Muscle of leg (tissue), 11 donors: ENCODE data around the gene ADGRL3. TPM values are rescaled to one million over a fixed set of nuclear protein-coding genes. Genes with fewer than 3 reads are reported as not detected.
"Not testable (repeated sequence)": the region's sequence is repeated elsewhere in the genome, so short reads cannot be mapped to it uniquely, and the experiment has no call there.

Source experiments
- DNase-seq: peaks from one replicate; pipeline ENCODE4 v3.0.0; 2013
- H3K27ac ChIP-seq: one replicate; pipeline ENCODE4 v1.5.1; 2013; ENCODE audit warnings: mild to moderate bottlenecking, low read length, control low read depth
- H3K27me3 ChIP-seq: one replicate; pipeline ENCODE4 v1.6.1; 2013; ENCODE audit warnings: low read length; ENCODE audit not compliant: control insufficient read depth, insufficient read depth
- H3K36me3 ChIP-seq: one replicate; pipeline ENCODE4 v1.6.1; 2013; ENCODE audit warnings: low read length; ENCODE audit not compliant: control insufficient read depth, insufficient read depth
- H3K4me1 ChIP-seq: one replicate; pipeline ENCODE4 v1.6.1; 2013; ENCODE audit warnings: low read length; ENCODE audit not compliant: control insufficient read depth, insufficient read depth
- H3K4me3 ChIP-seq: one replicate; pipeline ENCODE4 v1.5.1; 2013; ENCODE audit warnings: low read length, control low read depth
- H3K9me3 ChIP-seq: replicated peaks from 2 replicates; pipeline ENCODE4 v1.6.1; 2013; ENCODE audit warnings: low read depth, low read length; ENCODE audit not compliant: control insufficient read depth
- WGBS: methylation state at CpG from one replicate; pipeline ENCODE4 v1.1.5; 2013; ENCODE audit warnings: missing lambda C conversion rate; ENCODE audit not compliant: insufficient coverage; 5-methylcytosine and 5-hydroxymethylcytosine counted together
- polyA plus RNA-seq, 8 donors: library from polyadenylated mRNA; unstranded; fragments of 120-200 nt; gene quantifications; one replicate each; pipeline versions ENCODE4 v1.2.1 to v1.2.3, GENCODE V29; 2013; ENCODE audit warnings: inconsistent platforms in 1 of 8, low replicate concordance in 1 of 8; ENCODE audit not compliant: insufficient read length in 8 of 8, insufficient read depth in 1 of 8
- total RNA-seq: library from RNA; stranded (reverse); fragments of 120-200 nt; gene quantifications from one replicate; pipeline ENCODE4 v1.2.4, GENCODE V29; 2013

ADGRL3 gene
- total and polyA plus RNA-seq, 9 donors, result 11.8 to 40.7 (median 24.8) TPM

DNA sequence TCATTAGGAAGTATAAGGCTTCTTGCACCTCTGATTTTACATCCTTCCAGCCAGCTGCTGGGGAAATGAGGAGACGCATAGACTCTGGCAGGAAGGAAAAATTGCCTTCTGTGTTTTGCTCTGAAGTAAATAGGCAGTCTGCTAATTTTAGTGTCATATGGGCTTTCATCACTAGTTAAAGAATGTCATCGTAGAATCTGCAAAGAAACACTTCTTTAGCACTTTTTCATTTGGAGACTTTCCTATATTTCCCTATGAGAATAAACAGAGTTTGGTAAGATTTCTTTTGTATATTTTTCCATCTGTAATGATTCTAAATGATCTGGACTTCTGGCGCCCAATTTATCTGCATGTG, 3.3 kb downstream of the ADGRL3 start:
- peak overlapping the region; percentile 84 for H3K4me3 ChIP-seq
- peak overlapping the region; percentile 49 for H3K27ac ChIP-seq
- no peaks in the 10 kb centered on the region for H3K36me3 ChIP-seq
- H3K9me3 ChIP-seq, result no peaks in the 10 kb centered on the region
- DNase-seq, result no peak
- peaks cover 18% of the 10 kb centered on the region for H3K27me3 ChIP-seq
- peaks cover 10% of the 10 kb centered on the region for H3K4me1 ChIP-seq
- WGBS, result no CpG with 5 or more reads among the region's 3 CpGs

DNA sequence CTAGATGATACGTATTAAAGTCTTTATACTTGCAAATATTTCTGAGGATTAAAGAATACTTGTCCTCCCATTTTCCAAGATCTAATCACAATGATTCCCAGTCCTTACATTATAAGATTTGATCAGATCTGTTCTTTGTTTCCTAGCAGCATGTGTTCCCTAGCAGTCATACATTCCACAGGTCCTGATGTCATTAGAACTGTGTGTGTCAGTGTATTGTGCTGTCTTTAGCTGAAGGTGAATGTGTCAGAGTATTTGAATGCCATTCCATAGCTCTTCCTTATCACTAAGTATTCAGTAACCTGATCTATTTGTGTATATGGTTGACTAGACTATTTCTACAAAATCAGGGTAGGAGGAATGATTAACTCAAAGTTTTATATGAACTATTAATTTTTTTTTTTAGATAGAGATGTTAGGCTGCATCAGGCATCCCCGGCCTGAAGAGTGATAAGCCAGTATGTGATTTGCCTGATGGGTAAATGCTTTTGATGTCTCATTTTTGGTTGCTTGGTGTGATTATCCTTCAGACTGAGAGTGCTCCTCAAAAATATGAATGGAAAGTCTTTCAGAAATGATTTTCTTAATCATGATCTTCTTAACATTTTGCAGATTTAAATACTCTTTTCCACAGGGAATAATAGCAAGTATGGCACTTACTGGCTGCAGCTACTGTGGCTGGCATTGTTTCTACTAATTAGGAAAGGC, 4.4 kb downstream of the ADGRL3 start:
- no CpG with 5 or more reads among the region's 2 CpGs for WGBS
- DNase-seq, result peak; percentile 85
- Histone ChIP-seq H3K36me3 (no peaks in the 10 kb centered on the region), H3K9me3 (no peaks in the 10 kb centered on the region), H3K4me3 (no peak overlapping the region), H3K27ac (no peak overlapping the region), H3K4me1 (peaks cover 10% of the 10 kb centered on the region), H3K27me3 (peaks cover 18% of the 10 kb centered on the region)

DNA sequence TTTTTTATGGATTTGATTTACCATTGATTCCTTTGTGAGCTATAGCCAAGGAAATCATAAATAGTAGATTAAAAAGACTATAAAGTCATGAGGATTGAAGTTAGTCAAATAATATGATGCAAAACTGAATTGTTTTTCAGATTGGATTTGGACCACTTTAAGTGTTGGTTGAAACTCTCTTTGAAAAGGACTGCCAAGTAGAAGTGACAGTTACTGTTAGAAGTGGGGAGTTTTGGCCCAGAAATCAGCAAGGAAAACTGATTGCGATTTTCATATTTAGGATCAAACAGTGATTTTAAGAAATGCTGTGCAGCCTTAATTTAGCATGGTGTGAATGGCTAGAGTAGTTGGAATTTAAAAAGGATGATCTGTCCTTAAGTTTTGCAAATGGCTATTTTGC, 4.9 kb downstream of the ADGRL3 start:
- no peaks in the 10 kb centered on the region for H3K9me3 ChIP-seq
- H3K27me3 ChIP-seq, result peaks cover 16% of the 10 kb centered on the region
- no peak overlapping the region for H3K27ac ChIP-seq
- no peak overlapping the region for H3K4me3 ChIP-seq
- DNase-seq, result no peak
- WGBS, result 71% methylated on average over 1 of the region's 1 CpG
- peaks cover 8% of the 10 kb centered on the region for H3K4me1 ChIP-seq
- H3K36me3 ChIP-seq, result no peaks in the 10 kb centered on the region

DNA sequence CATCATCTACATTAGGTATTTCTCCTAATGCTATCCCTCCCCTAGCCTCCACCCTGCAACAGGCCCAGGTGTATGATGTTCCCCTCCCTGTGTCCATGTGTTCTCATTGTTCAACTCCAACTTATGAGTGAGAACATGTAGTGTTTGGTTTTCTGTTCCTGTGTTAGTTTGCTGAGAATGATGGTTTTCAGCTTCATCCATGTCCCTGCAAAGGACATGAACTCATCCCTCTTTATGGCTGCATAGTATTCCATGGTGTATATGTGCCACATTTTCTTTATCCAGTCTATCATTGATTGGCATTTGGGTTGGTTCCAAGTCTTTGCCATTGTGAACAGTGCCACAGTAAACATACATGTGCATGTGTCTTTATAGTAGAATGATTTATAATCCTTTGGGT, 7.0 kb downstream of the ADGRL3 start:
- not testable (repeated sequence) for DNase-seq, H3K4me1 ChIP-seq, H3K36me3 ChIP-seq, H3K9me3 ChIP-seq, H3K4me3 ChIP-seq, H3K27me3 ChIP-seq, H3K27ac ChIP-seq

DNA sequence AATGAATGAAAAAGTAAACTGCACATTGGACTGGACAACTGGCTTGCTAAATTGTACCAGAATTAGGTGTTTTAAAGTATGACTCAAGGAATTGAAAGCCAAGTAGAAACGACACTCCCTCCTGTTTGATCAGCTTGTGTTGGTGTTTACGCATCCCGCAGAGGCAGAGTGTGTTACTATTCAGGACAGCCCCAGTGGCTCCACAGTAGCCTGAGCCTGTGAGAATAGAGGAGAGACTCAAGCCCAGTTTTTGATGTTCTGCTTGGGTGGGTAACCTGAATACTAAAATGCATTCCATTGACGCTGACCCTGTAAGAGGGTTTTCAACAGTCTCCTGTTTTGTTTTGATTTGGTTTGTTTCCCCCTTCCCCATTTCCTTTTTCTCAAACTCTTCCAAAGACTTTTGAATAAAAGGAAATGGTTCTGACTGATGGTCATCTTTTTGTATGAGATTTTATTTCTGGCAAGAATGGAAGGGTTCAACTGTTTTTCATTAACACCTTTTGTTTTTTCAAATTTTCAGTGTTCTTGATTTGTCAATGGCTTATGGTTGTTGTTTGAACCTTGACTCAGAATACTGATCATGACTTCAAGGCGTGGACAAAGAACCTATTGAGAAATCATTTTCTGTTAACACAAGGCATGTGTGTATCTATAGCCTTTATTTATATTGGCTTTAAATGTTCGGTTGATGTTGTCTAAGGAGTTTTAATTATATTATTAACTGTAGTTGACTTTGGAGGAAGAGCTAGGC, 10.2 kb downstream of the ADGRL3 start:
- no peak for DNase-seq
- Histone ChIP-seq H3K9me3 (no peaks in the 10 kb centered on the region), H3K4me1 (no peaks in the 10 kb centered on the region), H3K36me3 (no peaks in the 10 kb centered on the region), H3K4me3 (no peak overlapping the region), H3K27ac (no peak overlapping the region), H3K27me3 (no peaks in the 10 kb centered on the region)
- 70% methylated on average over 2 of the region's 6 CpGs for WGBS

DNA sequence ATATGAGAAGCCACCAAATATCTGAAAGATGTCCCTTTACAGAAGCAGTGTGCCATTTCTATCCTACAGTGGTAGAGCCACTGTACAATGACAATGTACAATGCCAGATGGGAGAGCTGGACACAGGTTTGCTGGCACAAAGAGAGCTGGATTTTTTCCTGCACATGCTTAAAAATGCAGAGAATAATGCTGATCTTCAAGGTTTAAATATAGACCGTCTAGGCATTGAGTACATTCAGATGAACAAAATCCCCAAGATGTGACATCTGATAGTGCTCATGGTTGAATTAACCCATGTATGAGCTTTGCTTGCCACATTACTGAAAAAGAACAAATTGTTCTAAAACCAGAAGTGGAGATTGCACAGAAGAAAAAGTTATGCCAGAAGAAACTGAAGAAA, 11.7 kb downstream of the ADGRL3 start:
- H3K27ac ChIP-seq, result no peak overlapping the region
- 13% methylated on average over 1 of the region's 1 CpG for WGBS

DNA sequence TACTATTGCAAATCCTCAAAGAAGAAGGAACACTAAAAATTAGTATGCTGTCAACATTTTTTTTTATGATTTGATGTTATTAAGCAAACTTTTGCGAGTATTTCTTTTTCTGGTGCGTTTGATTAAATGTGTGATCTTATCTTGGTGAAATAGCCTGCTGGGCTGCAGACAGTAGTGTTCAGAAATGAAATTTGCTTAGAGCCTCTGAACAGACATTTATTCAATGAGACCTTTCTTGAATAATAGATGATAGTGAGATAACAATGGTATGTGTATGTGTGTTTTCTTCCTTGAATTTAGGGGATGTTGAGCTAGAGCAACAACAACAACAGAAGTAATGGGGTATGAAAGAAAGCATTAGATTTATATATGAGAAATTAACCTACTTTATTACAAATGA, 12.7 kb downstream of the ADGRL3 start:
- no peak overlapping the region for H3K27ac ChIP-seq
- H3K4me1 ChIP-seq, result no peaks in the 10 kb centered on the region
- no peak for DNase-seq
- no CpG with 5 or more reads among the region's 2 CpGs for WGBS
- no peaks in the 10 kb centered on the region for H3K9me3 ChIP-seq
- no peaks in the 10 kb centered on the region for H3K36me3 ChIP-seq
- no peak overlapping the region for H3K4me3 ChIP-seq
- no peaks in the 10 kb centered on the region for H3K27me3 ChIP-seq

More for the DNA sequence above, 11.7 kb downstream of the ADGRL3 start:
- Histone ChIP-seq H3K4me1 (no peaks in the 10 kb centered on the region), H3K4me3 (no peak overlapping the region), H3K27me3 (no peaks in the 10 kb centered on the region), H3K9me3 (no peaks in the 10 kb centered on the region), H3K36me3 (no peaks in the 10 kb centered on the region)
- peak; percentile 28 for DNase-seq

DNA sequence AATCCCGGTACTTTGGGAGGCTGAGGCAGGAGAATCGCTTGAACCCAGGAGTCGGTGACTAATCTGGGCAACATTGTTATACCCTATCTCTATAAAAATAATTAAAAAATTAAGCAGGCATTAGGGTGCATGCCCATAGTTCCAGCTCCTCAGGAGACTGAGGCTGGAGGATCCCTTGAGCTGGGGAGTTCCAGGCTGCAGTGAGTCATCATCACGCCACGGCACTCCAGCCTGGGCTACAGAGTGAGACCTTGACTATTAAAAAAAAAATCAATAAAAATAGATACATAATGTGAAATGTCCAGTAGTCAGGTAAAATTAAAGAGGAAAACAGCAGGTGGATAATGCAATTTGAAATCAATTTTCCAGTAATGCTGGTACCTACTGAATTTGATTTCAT, 14.6 kb downstream of the ADGRL3 start:
- no CpG with 5 or more reads among the region's 5 CpGs for WGBS
- Histone ChIP-seq H3K27ac (no peak overlapping the region), H3K9me3 (no peaks in the 10 kb centered on the region), H3K4me1 (no peaks in the 10 kb centered on the region), H3K4me3 (no peak overlapping the region), H3K36me3 (no peaks in the 10 kb centered on the region), H3K27me3 (no peaks in the 10 kb centered on the region)
- no peak for DNase-seq

DNA sequence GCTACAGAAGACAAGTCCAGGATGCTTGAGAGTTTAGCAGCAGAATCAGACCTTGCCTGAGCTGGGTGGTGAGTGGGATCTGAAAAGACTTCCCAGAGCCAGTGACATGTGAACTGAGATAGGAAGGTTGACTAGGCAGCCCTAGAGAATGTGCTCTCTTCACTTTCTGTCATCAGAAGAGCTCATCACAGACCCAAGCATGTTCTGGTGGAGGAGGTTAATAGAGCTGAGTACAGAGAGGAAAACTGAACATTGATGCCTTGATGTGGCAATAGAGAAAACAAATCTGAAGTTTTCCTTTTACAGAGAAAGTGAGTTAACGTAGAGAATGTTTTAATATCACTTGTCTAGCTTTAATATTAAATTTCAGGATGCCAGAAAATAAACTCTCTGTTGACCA, 17.1 kb downstream of the ADGRL3 start:
- DNase-seq, result no peak
- Histone ChIP-seq H3K4me1 (no peaks in the 10 kb centered on the region), H3K4me3 (no peak overlapping the region), H3K36me3 (no peaks in the 10 kb centered on the region), H3K27me3 (no peaks in the 10 kb centered on the region), H3K9me3 (no peaks in the 10 kb centered on the region), H3K27ac (no peak overlapping the region)
- no CpG with 5 or more reads among the region's 1 CpG for WGBS

DNA sequence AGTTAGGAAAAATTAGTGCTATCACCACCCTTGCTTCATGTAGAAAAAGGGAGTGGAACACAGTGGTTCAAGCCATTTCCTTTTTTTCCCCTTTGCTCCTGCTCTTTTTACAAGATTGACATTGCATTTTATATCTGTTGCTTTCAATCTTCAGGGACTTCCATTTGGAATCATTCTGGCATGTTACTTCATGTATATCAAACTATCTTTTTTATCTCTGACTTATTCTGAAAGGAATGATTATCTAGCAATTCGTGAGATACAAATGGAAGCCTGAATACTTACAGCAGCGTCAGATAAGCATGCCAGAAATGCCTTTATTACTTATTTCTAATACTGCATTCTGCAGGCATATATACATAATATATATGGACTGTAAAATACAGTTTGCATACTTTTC, 20.4 kb downstream of the ADGRL3 start:
- Histone ChIP-seq H3K9me3 (no peaks in the 10 kb centered on the region), H3K4me3 (no peak overlapping the region), H3K27me3 (no peaks in the 10 kb centered on the region), H3K36me3 (no peaks in the 10 kb centered on the region), H3K4me1 (no peaks in the 10 kb centered on the region), H3K27ac (no peak overlapping the region)
- DNase-seq, result no peak
- no CpG with 5 or more reads among the region's 2 CpGs for WGBS
